Vagina (tissue), 2 donors: Measurements from ENCODE around the gene KRT14. TPM values are rescaled to one million over a fixed set of nuclear protein-coding genes. Genes with fewer than 3 reads are reported as not detected.
"Not testable (repeated sequence)": the region's sequence is repeated elsewhere in the genome, so short reads cannot be mapped to it uniquely, and the experiment has no call there.

Experiments used
- DNase-seq, 2 donors: peaks; one replicate each; pipeline ENCODE4 v3.0.0-alpha.2; 2017; ENCODE audit errors: extremely low spot score in 2 of 2
- H3K27ac ChIP-seq: fragments of 200-600 bp; sonication (generic); one replicate; pipeline ENCODE4 v1.5.1; 2019
- H3K27me3 ChIP-seq: fragments of 200-600 bp; sonication (generic); one replicate; pipeline ENCODE4 v1.5.1; 2019
- H3K36me3 ChIP-seq, 2 donors: fragments of 200-600 bp; sonication (generic); one replicate each; pipeline ENCODE4 v1.5.1; 2017 to 2019
- H3K4me1 ChIP-seq: fragments of 200-600 bp; sonication (generic); one replicate; pipeline ENCODE4 v1.5.1; 2019
- H3K4me3 ChIP-seq, 2 donors: fragments of 200-600 bp; sonication (generic); 1 replicate in 1 of 2; 2 replicates in 1 of 2; pipeline ENCODE4 v1.5.1; 2016 to 2019
- H3K9me3 ChIP-seq: fragments of 200-600 bp; sonication (generic); one replicate; pipeline ENCODE4 v1.5.1; 2019
- POLR2A ChIP-seq, 2 donors: fragments of 450-650 bp; IDR thresholded peaks; one replicate each; pipeline ENCODE4 v1.6.1; 2017; ENCODE audit warnings: antibody characterized with exemption in 2 of 2, mild to moderate bottlenecking in 2 of 2, moderate library complexity in 2 of 2
- POLR2AphosphoS5 ChIP-seq, 2 donors: sonication (generic); formaldehyde crosslinking; IDR thresholded peaks; one replicate each; pipeline ENCODE4 v1.9.0; 2017; ENCODE audit warnings: antibody characterized with exemption in 2 of 2, mild to moderate bottlenecking in 2 of 2, low read depth in 1 of 2; ENCODE audit not compliant: insufficient read depth in 1 of 2
- intact Hi-C: fragments of 100-400 bp; cut with DNase I; formaldehyde crosslinking; loops from one replicate; pipeline ENCODE4 v1.15.1; 2023
- total RNA-seq: library from RNA; depleted of rRNA; stranded (reverse); fragments of >200 nt; gene quantifications from one replicate; pipeline ENCODE4 v1.2.3, GENCODE V29; 2016
- TF ChIP-seq, protein P1 (sequence below), 3 experiments: fragments of 450-650 bp in 2 of 3; fragments of 200-600 bp in 1 of 3; sonication (generic) in 1 of 3; IDR thresholded peaks; one replicate each; pipeline ENCODE4 v1.5.1; 2017 to 2019; ENCODE audit warnings: antibody characterized with exemption in 3 of 3, mild to moderate bottlenecking in 2 of 3, moderate library complexity in 2 of 3

Gene KRT14
- total RNA-seq, 1 donor from 2014 or later = 1,546 TPM

GRCh38 chr17:41580687-41581365 is 5.9 kb downstream of the KRT14 start:
- intact Hi-C loops = no loop called here
- peak in 1 of 2 donors; percentile 85 for DNase-seq
- Histone ChIP-seq H3K4me1 (peaks cover 25% of the 10 kb centered on the region), H3K27me3 (no peaks in the 10 kb centered on the region), H3K9me3 (no peaks in the 10 kb centered on the region), H3K4me3 (no peak overlapping the region), H3K27ac (peak overlapping the region; percentile 60), H3K36me3 (no peaks in the 10 kb centered on the region)
- TF ChIP-seq, protein P1, sequence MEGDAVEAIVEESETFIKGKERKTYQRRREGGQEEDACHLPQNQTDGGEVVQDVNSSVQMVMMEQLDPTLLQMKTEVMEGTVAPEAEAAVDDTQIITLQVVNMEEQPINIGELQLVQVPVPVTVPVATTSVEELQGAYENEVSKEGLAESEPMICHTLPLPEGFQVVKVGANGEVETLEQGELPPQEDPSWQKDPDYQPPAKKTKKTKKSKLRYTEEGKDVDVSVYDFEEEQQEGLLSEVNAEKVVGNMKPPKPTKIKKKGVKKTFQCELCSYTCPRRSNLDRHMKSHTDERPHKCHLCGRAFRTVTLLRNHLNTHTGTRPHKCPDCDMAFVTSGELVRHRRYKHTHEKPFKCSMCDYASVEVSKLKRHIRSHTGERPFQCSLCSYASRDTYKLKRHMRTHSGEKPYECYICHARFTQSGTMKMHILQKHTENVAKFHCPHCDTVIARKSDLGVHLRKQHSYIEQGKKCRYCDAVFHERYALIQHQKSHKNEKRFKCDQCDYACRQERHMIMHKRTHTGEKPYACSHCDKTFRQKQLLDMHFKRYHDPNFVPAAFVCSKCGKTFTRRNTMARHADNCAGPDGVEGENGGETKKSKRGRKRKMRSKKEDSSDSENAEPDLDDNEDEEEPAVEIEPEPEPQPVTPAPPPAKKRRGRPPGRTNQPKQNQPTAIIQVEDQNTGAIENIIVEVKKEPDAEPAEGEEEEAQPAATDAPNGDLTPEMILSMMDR (IDR thresholded peaks at IDR 0.05) = no peak
- no peak for TF ChIP-seq POLR2A (IDR thresholded peaks at IDR 0.05)
- no peak for TF ChIP-seq POLR2AphosphoS5 (IDR thresholded peaks at IDR 0.05; ENCODE audit: insufficient read depth in 1 of 2, low read depth in 1 of 2)

DNA sequence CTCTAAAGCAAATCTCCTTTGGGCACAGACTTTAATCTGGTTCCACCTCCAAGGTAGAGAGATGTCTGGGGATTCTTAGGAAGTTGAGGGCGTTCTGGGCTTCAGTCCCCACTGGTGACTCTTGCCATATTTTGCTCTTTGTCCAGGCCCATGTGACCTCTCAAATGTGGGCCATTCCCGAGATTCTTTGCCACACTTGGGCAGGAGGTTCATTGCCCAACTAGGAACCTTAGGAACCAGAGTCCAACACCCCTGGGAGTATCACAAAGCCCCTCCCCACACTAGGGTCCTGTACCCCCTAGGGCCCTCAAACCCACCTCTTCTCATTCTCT is 6.5 kb downstream of the KRT14 start:
- no peak overlapping the region for H3K4me3 ChIP-seq
- no peaks in the 10 kb centered on the region for H3K36me3 ChIP-seq
- DNase-seq = no peak
- H3K9me3 ChIP-seq = no peaks in the 10 kb centered on the region
- H3K4me1 ChIP-seq = peaks cover 25% of the 10 kb centered on the region
- H3K27me3 ChIP-seq = no peaks in the 10 kb centered on the region
- H3K27ac ChIP-seq = peak overlapping the region; percentile 60
- intact Hi-C loops = no loop called here
- TF ChIP-seq, protein P1 (IDR thresholded peaks at IDR 0.05) = no peak
- TF ChIP-seq POLR2A (IDR thresholded peaks at IDR 0.05) = no peak

DNA sequence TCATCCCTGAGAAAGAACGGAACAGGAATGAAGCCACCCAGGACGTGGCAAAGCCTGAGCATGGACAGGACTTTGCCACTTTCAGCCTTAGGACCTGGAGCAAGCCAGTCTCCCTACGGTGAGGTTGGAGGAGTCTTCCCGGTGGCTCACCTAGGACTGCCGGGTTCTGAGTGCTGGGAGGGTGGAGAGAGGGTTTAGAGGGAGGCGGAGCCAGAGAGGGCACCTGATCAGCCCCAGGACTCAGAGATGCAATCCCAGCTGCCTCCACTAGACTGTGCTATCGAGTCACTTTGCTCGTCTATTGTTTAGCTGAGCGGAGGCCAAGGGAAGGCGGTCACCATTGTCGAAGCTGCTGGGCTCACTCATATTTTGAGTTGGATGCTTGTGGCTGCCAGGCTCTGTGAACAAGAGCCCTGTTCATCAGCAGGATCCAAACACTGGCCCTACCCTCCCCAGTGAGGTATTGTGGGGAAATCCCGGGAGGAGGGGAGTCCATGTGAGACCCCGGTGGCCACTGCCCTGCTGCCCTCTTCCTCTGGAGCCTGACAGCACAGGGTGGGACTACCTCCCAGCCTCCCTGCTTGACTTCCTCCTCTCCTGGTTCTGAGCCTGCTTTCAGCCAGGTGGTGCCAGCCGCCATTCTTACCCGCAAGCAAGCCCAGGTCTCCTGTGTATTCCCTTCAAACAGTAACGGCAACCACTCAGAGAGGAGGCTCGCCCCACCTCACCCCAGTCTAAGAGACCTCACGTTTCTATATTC is 7.0 kb downstream of the KRT14 start:
- Histone ChIP-seq H3K4me1 (peaks cover 25% of the 10 kb centered on the region), H3K36me3 (no peaks in the 10 kb centered on the region), H3K27ac (peak overlapping the region; percentile 60), H3K27me3 (no peaks in the 10 kb centered on the region), H3K4me3 (no peak overlapping the region), H3K9me3 (no peaks in the 10 kb centered on the region)
- DNase-seq = peak in 1 of 2 donors; percentile 90
- TF ChIP-seq, protein P1 (IDR thresholded peaks at IDR 0.05) = peak; percentile 27 to 79 (median 46)
- TF ChIP-seq POLR2AphosphoS5 (IDR thresholded peaks at IDR 0.05; ENCODE audit: insufficient read depth in 1 of 2, low read depth in 1 of 2) (peak; percentile 63 to 69), POLR2A (IDR thresholded peaks at IDR 0.05) (peak in 1 of 2 donors; percentile 47)
- intact Hi-C loops = no loop called here

GRCh38 chr17:41578971-41579370 is 7.7 kb downstream of the KRT14 start:
- Histone ChIP-seq H3K9me3 (no peaks in the 10 kb centered on the region), H3K27me3 (no peaks in the 10 kb centered on the region), H3K36me3 (no peaks in the 10 kb centered on the region), H3K4me1 (peaks cover 25% of the 10 kb centered on the region), H3K4me3 (no peak overlapping the region), H3K27ac (peak overlapping the region; percentile 60)
- no peak for DNase-seq
- TF ChIP-seq, protein P1 (IDR thresholded peaks at IDR 0.05) = no peak
- TF ChIP-seq POLR2AphosphoS5 (IDR thresholded peaks at IDR 0.05; ENCODE audit: insufficient read depth in 1 of 2, low read depth in 1 of 2) (no peak), POLR2A (IDR thresholded peaks at IDR 0.05) (no peak)
- intact Hi-C loops = no loop called here

GRCh38 chr17:41578538-41578937 is 8.2 kb downstream of the KRT14 start:
- TF ChIP-seq POLR2A (IDR thresholded peaks at IDR 0.05) = no peak
- TF ChIP-seq, protein P1 (IDR thresholded peaks at IDR 0.05) = no peak
- no peak for TF ChIP-seq POLR2AphosphoS5 (IDR thresholded peaks at IDR 0.05; ENCODE audit: insufficient read depth in 1 of 2, low read depth in 1 of 2)
- Histone ChIP-seq H3K27ac (peak overlapping the region; percentile 60), H3K9me3 (no peaks in the 10 kb centered on the region), H3K27me3 (no peaks in the 10 kb centered on the region), H3K4me3 (no peak overlapping the region), H3K4me1 (peaks cover 25% of the 10 kb centered on the region), H3K36me3 (no peaks in the 10 kb centered on the region)
- no peak for DNase-seq
- intact Hi-C loops = no loop called here

GRCh38 chr17:41576740-41577139 is 10.0 kb downstream of the KRT14 start:
- H3K4me3 ChIP-seq, H3K36me3 ChIP-seq, H3K9me3 ChIP-seq, H3K27me3 ChIP-seq, intact Hi-C loops, H3K27ac ChIP-seq, DNase-seq: not testable (repeated sequence)
- H3K4me1 ChIP-seq = peaks cover 25% of the 10 kb centered on the region
